ENCODE measurements around the gene BOD1L2. TPM values are rescaled to one million over a fixed set of nuclear protein-coding genes. Genes with fewer than 3 reads are reported as not detected.

Gene BOD1L2
- total RNA-seq, 3 donors from 2014 or later = not detected

- TF ChIP-seq POLR2A (IDR thresholded peaks at IDR 0.05) (no peak), POLR2AphosphoS5 (IDR thresholded peaks at IDR 0.05) (no peak)
- TF ChIP-seq, protein P1, sequence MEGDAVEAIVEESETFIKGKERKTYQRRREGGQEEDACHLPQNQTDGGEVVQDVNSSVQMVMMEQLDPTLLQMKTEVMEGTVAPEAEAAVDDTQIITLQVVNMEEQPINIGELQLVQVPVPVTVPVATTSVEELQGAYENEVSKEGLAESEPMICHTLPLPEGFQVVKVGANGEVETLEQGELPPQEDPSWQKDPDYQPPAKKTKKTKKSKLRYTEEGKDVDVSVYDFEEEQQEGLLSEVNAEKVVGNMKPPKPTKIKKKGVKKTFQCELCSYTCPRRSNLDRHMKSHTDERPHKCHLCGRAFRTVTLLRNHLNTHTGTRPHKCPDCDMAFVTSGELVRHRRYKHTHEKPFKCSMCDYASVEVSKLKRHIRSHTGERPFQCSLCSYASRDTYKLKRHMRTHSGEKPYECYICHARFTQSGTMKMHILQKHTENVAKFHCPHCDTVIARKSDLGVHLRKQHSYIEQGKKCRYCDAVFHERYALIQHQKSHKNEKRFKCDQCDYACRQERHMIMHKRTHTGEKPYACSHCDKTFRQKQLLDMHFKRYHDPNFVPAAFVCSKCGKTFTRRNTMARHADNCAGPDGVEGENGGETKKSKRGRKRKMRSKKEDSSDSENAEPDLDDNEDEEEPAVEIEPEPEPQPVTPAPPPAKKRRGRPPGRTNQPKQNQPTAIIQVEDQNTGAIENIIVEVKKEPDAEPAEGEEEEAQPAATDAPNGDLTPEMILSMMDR (IDR thresholded peaks at IDR 0.05) = no peak
- Histone ChIP-seq H3K27ac (no peak overlapping the region), H3K4me3 (no peak overlapping the region), H3K9me3 (peaks cover 0 to 7% of the 10 kb centered on the region in 2 donors), H3K27me3 (no peaks in the 10 kb centered on the region), H3K36me3 (no peaks in the 10 kb centered on the region), H3K4me1 (no peaks in the 10 kb centered on the region)
- intact Hi-C loops (cut with DNase I; ENCODE audit: low total_unique reads) = no loop called here
- no peak for DNase-seq (ENCODE audit: low spot score in 2 of 2)
Observed at GRCh38 chr18:57164401-57164800, 17.5 kb downstream of the BOD1L2 start.

DNA sequence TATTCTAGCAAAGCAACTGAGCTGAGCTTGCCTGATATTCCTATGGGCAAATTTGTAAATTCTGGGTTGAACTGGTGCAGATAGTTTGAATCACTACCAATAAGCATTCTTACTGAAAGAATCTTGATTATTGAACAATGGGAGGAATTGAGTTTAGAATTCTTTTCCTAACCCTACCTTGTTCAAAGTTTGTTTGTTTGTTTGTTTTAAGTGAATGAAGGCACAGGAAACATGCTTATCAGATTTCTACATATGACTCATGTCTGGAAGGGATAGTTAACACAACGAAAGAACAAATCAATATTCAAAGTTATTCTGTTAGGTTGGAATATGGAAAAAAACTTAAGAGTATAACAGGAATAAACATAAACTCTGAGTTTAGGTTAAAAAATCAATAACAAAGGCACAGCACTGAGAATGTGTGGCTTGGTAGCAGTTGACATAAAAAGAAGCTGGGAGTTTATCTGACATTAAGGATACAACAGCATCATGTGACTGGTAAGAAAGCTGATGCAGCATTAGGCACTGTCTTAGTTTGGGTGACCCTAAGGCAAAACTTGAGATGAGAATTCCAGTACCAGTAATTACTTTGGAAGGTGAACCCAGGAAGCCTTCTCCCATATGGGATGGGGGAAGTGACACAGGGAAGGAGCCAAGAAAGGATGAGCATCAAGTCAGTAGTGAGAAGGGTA, 20.9 kb downstream of the BOD1L2 start:
- DNase-seq (ENCODE audit: low spot score in 2 of 2) = no peak
- H3K9me3 ChIP-seq = peaks cover 0 to 5% of the 10 kb centered on the region in 2 donors
- TF ChIP-seq POLR2AphosphoS5 (IDR thresholded peaks at IDR 0.05) (no peak), POLR2A (IDR thresholded peaks at IDR 0.05) (no peak)
- TF ChIP-seq, protein P1 (IDR thresholded peaks at IDR 0.05) = no peak
- H3K4me3 ChIP-seq = no peak overlapping the region
- intact Hi-C loops (cut with DNase I; ENCODE audit: low total_unique reads) = no loop called here
- no peaks in the 10 kb centered on the region for H3K4me1 ChIP-seq
- no peaks in the 10 kb centered on the region for H3K27me3 ChIP-seq
- no peaks in the 10 kb centered on the region for H3K36me3 ChIP-seq
- H3K27ac ChIP-seq = no peak overlapping the region

GRCh38 chr18:57171026-57171425, 24.1 kb downstream of the BOD1L2 start:
- intact Hi-C loops (cut with DNase I; ENCODE audit: low total_unique reads) = no loop called here
- no peaks in the 10 kb centered on the region for H3K36me3 ChIP-seq
- TF ChIP-seq, protein P1 (IDR thresholded peaks at IDR 0.05) = no peak
- TF ChIP-seq POLR2A (IDR thresholded peaks at IDR 0.05) (no peak), POLR2AphosphoS5 (IDR thresholded peaks at IDR 0.05) (no peak)
- H3K27ac ChIP-seq = no peak overlapping the region
- no peak overlapping the region for H3K4me3 ChIP-seq
- peaks cover 0 to 10% of the 10 kb centered on the region in 2 donors for H3K9me3 ChIP-seq
- no peak for DNase-seq (ENCODE audit: low spot score in 2 of 2)
- H3K27me3 ChIP-seq = no peaks in the 10 kb centered on the region
- H3K4me1 ChIP-seq = no peaks in the 10 kb centered on the region

- no peaks in the 10 kb centered on the region for H3K36me3 ChIP-seq
- no peak overlapping the region for H3K27ac ChIP-seq
- H3K4me1 ChIP-seq = no peaks in the 10 kb centered on the region
- H3K4me3 ChIP-seq = no peak overlapping the region
- intact Hi-C loops (cut with DNase I; ENCODE audit: low total_unique reads) = no loop called here
- peaks cover 0 to 12% of the 10 kb centered on the region in 2 donors for H3K9me3 ChIP-seq
- no peak for TF ChIP-seq POLR2AphosphoS5 (IDR thresholded peaks at IDR 0.05)
- TF ChIP-seq POLR2A (IDR thresholded peaks at IDR 0.05) = no peak
- DNase-seq (ENCODE audit: low spot score in 2 of 2) = no peak
- H3K27me3 ChIP-seq = no peaks in the 10 kb centered on the region
Observed at GRCh38 chr18:57175532-57175931, 28.6 kb downstream of the BOD1L2 start.

DNA sequence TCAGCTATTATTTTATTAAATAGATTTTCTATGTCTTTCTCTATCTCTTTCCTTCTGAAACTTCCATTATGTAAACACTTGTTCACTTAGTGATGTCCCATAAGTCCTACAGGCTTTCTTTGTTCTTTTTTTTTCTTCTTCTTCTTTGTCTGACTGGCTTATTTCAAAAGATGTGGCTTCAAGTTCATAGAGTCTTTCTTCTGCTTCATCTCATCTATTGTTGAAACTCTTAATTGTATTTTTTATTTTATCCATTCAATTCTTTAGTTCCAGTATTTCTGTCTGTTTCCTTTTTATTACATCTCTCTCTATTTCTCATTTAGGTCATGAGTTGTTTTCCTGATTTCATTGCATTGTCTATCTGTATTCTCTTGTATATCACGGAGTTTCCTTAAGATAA, 38.5 kb downstream of the BOD1L2 start:
- intact Hi-C loops (cut with DNase I; ENCODE audit: low total_unique reads) = no loop called here
- peaks cover 9 to 42% of the 10 kb centered on the region in 2 donors for H3K9me3 ChIP-seq
- H3K27ac ChIP-seq = no peak overlapping the region
- no peaks in the 10 kb centered on the region for H3K4me1 ChIP-seq
- H3K27me3 ChIP-seq = no peaks in the 10 kb centered on the region
- no peak for DNase-seq (ENCODE audit: low spot score in 2 of 2)
- H3K36me3 ChIP-seq = no peaks in the 10 kb centered on the region
- no peak overlapping the region for H3K4me3 ChIP-seq
- TF ChIP-seq POLR2A (IDR thresholded peaks at IDR 0.05) = no peak
- TF ChIP-seq, protein P1 (IDR thresholded peaks at IDR 0.05) = no peak
- no peak for TF ChIP-seq POLR2AphosphoS5 (IDR thresholded peaks at IDR 0.05)

Measured in breast epithelium (tissue), 4 donors.